Upper lobe of right lung (tissue), 1 donor: Measurements from ENCODE around the gene UNK. TPM values are rescaled to one million over a fixed set of nuclear protein-coding genes. Genes with fewer than 3 reads are reported as not detected.
A peak's percentile ranks its signal among the peaks of the same experiment; 100 is the strongest.

Experiments
- ATAC-seq: fragments of 200-7000 bp; cut with Tn5 transposase; one replicate; pipeline ENCODE4 v1.9.1; 2020; ENCODE audit warnings: mild to moderate bottlenecking, moderate library complexity
- DNase-seq: peaks from one replicate; pipeline ENCODE4 v3.0.0-alpha.2; 2020
- H3K27ac ChIP-seq: fragments of 200-600 bp; one replicate; pipeline ENCODE4 v1.8.0; 2022
- H3K27me3 ChIP-seq: fragments of 200-600 bp; one replicate; pipeline ENCODE4 v1.8.0; 2022; ENCODE audit warnings: mild to moderate bottlenecking
- H3K36me3 ChIP-seq: fragments of 200-600 bp; one replicate; pipeline ENCODE4 v1.8.0; 2022
- H3K4me1 ChIP-seq: fragments of 200-600 bp; one replicate; pipeline ENCODE4 v1.8.0; 2022
- H3K4me3 ChIP-seq: fragments of 200-600 bp; one replicate; pipeline ENCODE4 v1.8.0; 2022; ENCODE audit warnings: mild to moderate bottlenecking
- H3K9me3 ChIP-seq: fragments of 200-600 bp; one replicate; pipeline ENCODE4 v1.8.0; 2022
- CTCF ChIP-seq: fragments of 200-600 bp; IDR thresholded peaks from one replicate; pipeline ENCODE4 v1.8.0; 2022; ENCODE audit warnings: antibody characterized with exemption
- intact Hi-C: fragments of 100-400 bp; cut with DNase I; formaldehyde crosslinking; loops from one replicate; pipeline ENCODE4 v1.11.0; 2022
- total RNA-seq: library from RNA; stranded (reverse); fragmentation: NEBNext Ultra II Directional; extraction: Animal tissue kit (Norgen Biotek cat#: 25700); gene quantifications from one replicate; pipeline ENCODE4 v1.2.1, GENCODE V29; 2021
- donor health status: DM: no; HTN: yes; CAD: no; lungs with severe emphysema.

Gene UNK
- total RNA-seq, 1 donor from 2014 or later: 27.1 TPM

- peak overlapping the region; percentile 99 for H3K27ac ChIP-seq
- intact Hi-C loops: no loop called here
- H3K4me3 ChIP-seq: peak overlapping the region; percentile 81
- no peaks in the 10 kb centered on the region for H3K27me3 ChIP-seq
- H3K4me1 ChIP-seq: peaks cover 23% of the 10 kb centered on the region
- no peak for DNase-seq
- TF ChIP-seq CTCF: peak; percentile 52
- H3K9me3 ChIP-seq: no peaks in the 10 kb centered on the region
- H3K36me3 ChIP-seq: peaks cover 42% of the 10 kb centered on the region
- peak; percentile 10 for ATAC-seq
These were observed 5.8 kb upstream of the UNK start for GRCh38 chr17:75778861-75779249.

GRCh38 chr17:75779250-75779986 lies 5.2 kb upstream of the UNK start:
- ATAC-seq (peak; percentile 80), DNase-seq (peak; percentile 97)
- no peaks in the 10 kb centered on the region for H3K27me3 ChIP-seq
- H3K9me3 ChIP-seq: no peaks in the 10 kb centered on the region
- peak overlapping the region; percentile 81 for H3K4me3 ChIP-seq
- H3K27ac ChIP-seq: peak overlapping the region; percentile 99
- H3K4me1 ChIP-seq: peaks cover 27% of the 10 kb centered on the region
- peak; percentile 4 for TF ChIP-seq CTCF
- intact Hi-C loops: no loop called here
- peaks cover 40% of the 10 kb centered on the region for H3K36me3 ChIP-seq

DNA sequence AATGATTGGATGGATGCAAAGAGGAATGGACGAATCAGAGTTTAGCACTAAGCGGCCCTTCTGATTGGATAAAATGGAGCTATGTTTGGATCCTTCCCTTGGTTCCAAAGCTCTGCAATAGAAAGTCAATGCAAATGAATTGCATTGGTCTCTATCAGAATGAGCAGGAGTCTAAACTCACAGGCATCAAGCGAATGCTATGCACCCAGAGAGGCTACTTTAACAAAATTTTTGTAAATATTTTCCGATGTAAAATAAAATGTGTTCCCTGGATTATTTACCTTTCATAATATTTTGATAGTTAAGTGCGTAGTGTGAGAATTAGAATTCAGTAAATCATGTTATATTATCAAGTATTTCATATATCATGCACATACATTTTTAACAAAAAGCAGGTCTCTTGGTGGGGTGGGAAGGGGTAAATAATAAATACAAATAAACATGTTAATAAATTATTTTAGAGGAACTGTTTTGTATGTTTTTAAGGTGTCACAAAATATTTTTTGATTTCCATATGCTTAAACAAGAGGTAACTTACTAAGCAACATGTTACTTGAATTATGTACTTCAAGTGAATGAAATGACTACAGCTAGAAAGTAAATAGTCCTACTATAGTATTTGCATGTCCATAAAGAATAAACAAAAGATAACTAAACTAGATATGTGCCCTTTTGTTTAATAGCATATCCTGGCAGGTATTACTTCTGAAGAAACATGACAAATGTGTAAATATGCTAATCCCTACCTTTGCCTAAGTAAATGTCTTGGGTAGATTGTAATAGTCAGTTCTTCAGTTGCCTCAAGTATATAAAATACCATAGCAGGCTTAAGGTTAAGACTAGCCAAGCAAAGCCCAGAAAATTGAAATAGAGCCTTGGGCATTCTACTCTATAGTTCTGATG lies 4.4 kb upstream of the UNK start:
- H3K27ac ChIP-seq: no peak overlapping the region
- ATAC-seq: no peak
- TF ChIP-seq CTCF: no peak
- no peaks in the 10 kb centered on the region for H3K9me3 ChIP-seq
- peaks cover 33% of the 10 kb centered on the region for H3K36me3 ChIP-seq
- no peak for DNase-seq
- intact Hi-C loops: no loop called here
- no peak overlapping the region for H3K4me3 ChIP-seq
- no peaks in the 10 kb centered on the region for H3K27me3 ChIP-seq
- H3K4me1 ChIP-seq: peaks cover 27% of the 10 kb centered on the region

- Histone ChIP-seq H3K4me1 (peaks cover 29% of the 10 kb centered on the region), H3K4me3 (peak overlapping the region; percentile 22), H3K27me3 (no peaks in the 10 kb centered on the region), H3K27ac (peak overlapping the region; percentile 96), H3K9me3 (no peaks in the 10 kb centered on the region), H3K36me3 (peaks cover 7% of the 10 kb centered on the region)
- peak; percentile 72 for TF ChIP-seq CTCF
- ATAC-seq (no peak), DNase-seq (no peak)
- intact Hi-C loops: no loop called here
These were observed 1.4 kb upstream of the UNK start for GRCh38 chr17:75783069-75783783.

GRCh38 chr17:75783803-75784472 lies 668 bp upstream of the UNK start:
- Histone ChIP-seq H3K4me3 (peak overlapping the region; percentile 59), H3K4me1 (peaks cover 29% of the 10 kb centered on the region), H3K36me3 (no peaks in the 10 kb centered on the region), H3K27ac (peak overlapping the region; percentile 96), H3K9me3 (no peaks in the 10 kb centered on the region), H3K27me3 (no peaks in the 10 kb centered on the region)
- no peak for TF ChIP-seq CTCF
- DNase-seq (peak; percentile 77), ATAC-seq (no peak)
- intact Hi-C loops: no loop called here
